K562 (cell line): Measurements from ENCODE around the gene TNF. TPM values are rescaled to one million over a fixed set of nuclear protein-coding genes. Genes with fewer than 3 reads are reported as not detected.

Experiments used
- ATAC-seq: fragments of 200-7000 bp; cut with Tn5 transposase; 3 replicates; pipeline ENCODE4 v1.9.1; 2020; ENCODE audit warnings: moderate library complexity
- BruUV-seq: library from RNA; stranded (reverse); fragments of 400-500 nt; replicated peaks from 2 replicates; lab custom pipeline; 2021; lab: Mats Ljungman, UMichigan
- CTCF ChIA-PET: fragments of 300-600 bp; formaldehyde crosslinking; extraction: SDS; loops from one replicate; lab custom pipeline; 2021; ENCODE audit warnings: low intra/inter-chr PET ratio; lab: Yijun Ruan, JAX
- POLR2A ChIA-PET: fragments of 300-600, 350-650 bp; sonication (Branson Sonifier 250); formaldehyde crosslinking; extraction: SDS; loops from one replicate; lab custom pipeline; 2021; ENCODE audit warnings: antibody characterized with exemption, inconsistent platforms; lab: Yijun Ruan, JAX
- DNase-seq, 4 experiments: peaks; one replicate each; pipeline versions ENCODE4 v3.0.0 to v3.0.0-alpha.2; 2011 to 2018; ENCODE audit warnings: low spot score in 3 of 4, mixed read lengths in 3 of 4; ENCODE audit errors: extremely low read depth in 1 of 4
- FAIRE-seq: peaks from 2 replicates; lab custom pipeline; 2011; peaks lifted over from hg19 to GRCh38; lab: Jason Lieb, UNC
- H2AFZ ChIP-seq: 2 replicates; pipeline ENCODE4 v1.6.0; 2011; ENCODE audit warnings: low read depth, low read length, control low read depth, inconsistent platforms
- H3K27ac ChIP-seq: fragments of 200-600 bp; 3 replicates; pipeline ENCODE4 v1.8.0; 2011; ENCODE audit warnings: low read depth, mild to moderate bottlenecking, control low read depth, inconsistent platforms, low read length, moderate library complexity, mixed read lengths; ENCODE audit errors: extremely low read depth
- H3K27me3 ChIP-seq, 2 experiments: fragments of 300-600 bp in 1 of 2; 2 replicates in 1 of 2; 3 replicates in 1 of 2; pipeline versions ENCODE4 v1.6.0 to v1.8.0; 2011; ENCODE audit warnings: inconsistent platforms in 2 of 2, low read length in 2 of 2, mild to moderate bottlenecking in 1 of 2, mixed read lengths in 1 of 2, moderate library complexity in 1 of 2; ENCODE audit not compliant: control insufficient read depth in 2 of 2, insufficient read depth in 2 of 2
- H3K36me3 ChIP-seq: fragments of 300-600 bp; 3 replicates; pipeline ENCODE4 v1.8.0; 2011; ENCODE audit warnings: mild to moderate bottlenecking, low read length, inconsistent platforms; ENCODE audit not compliant: control insufficient read depth, insufficient read depth
- H3K4me1 ChIP-seq, 2 experiments: fragments of 200-600 bp in 1 of 2; replicated peaks in 1 of 2; 2 replicates in 1 of 2; 3 replicates in 1 of 2; pipeline versions ENCODE4 v1.5.1 to v1.8.0; 2011; ENCODE audit warnings: inconsistent platforms in 2 of 2, low read length in 2 of 2, mild to moderate bottlenecking in 1 of 2, mixed read lengths in 1 of 2, moderate library complexity in 1 of 2; ENCODE audit not compliant: control insufficient read depth in 2 of 2, insufficient read depth in 2 of 2
- H3K4me2 ChIP-seq: 2 replicates; pipeline ENCODE4 v1.6.1; 2011; ENCODE audit warnings: low read length, control low read depth, inconsistent platforms, mixed read lengths; ENCODE audit not compliant: insufficient read depth
- H3K4me3 ChIP-seq: fragments of 200-600 bp; sonication (generic), shearing (Covaris generic); 2 replicates; pipeline ENCODE4 v1.5.1; 2016; ENCODE audit warnings: control low read depth, inconsistent platforms
- H3K79me2 ChIP-seq: fragments of 200-600 bp; 3 replicates; pipeline ENCODE4 v1.8.0; 2011; ENCODE audit warnings: low read length, inconsistent platforms; ENCODE audit not compliant: control insufficient read depth, insufficient read depth
- H3K9ac ChIP-seq, 2 experiments: 2 replicates each; pipeline versions ENCODE4 v1.6.0 to v1.6.1; 2011; ENCODE audit warnings: low read depth in 2 of 2, low read length in 2 of 2, control low read depth in 1 of 2, inconsistent platforms in 1 of 2, mild to moderate bottlenecking in 1 of 2, mixed read lengths in 1 of 2; ENCODE audit not compliant: insufficient read depth in 1 of 2
- H3K9me1 ChIP-seq: one replicate; pipeline ENCODE4 v1.6.0; 2011; ENCODE audit warnings: inconsistent platforms, mild to moderate bottlenecking, low read length, moderate library complexity; ENCODE audit not compliant: control insufficient read depth, insufficient read depth
- H3K9me3 ChIP-seq: replicated peaks from 2 replicates; pipeline ENCODE4 v1.5.1; 2011; ENCODE audit warnings: low read depth, low read length, inconsistent platforms; ENCODE audit not compliant: control insufficient read depth, insufficient read depth
- H4K20me1 ChIP-seq: replicated peaks from 2 replicates; pipeline ENCODE4 v1.6.1; 2011; ENCODE audit warnings: low read length, inconsistent platforms, mixed read lengths; ENCODE audit not compliant: control insufficient read depth, insufficient read depth
- CBFA2T3 ChIP-seq: fragments of 450-650 bp; IDR thresholded peaks from 2 replicates; pipeline ENCODE4 v1.6.1; 2017
- CEBPG ChIP-seq, 3 experiments: fragments of 200-800 bp in 1 of 3; sonication (Bioruptor generic) in 1 of 3; sonication (generic) in 1 of 3; formaldehyde crosslinking in 1 of 3; IDR thresholded peaks in 2 of 3; conservative IDR thresholded peaks in 1 of 3; 2 replicates each; pipeline versions ENCODE4 v1.6.1 to v1.8.0; 2016 to 2022; ENCODE audit warnings: missing compliant biosample characterization in 2 of 3, missing genetic modification characterization in 2 of 3, mild to moderate bottlenecking in 1 of 3, missing genetic modification reagents in 1 of 3
- EGR1 ChIP-seq: fragments of 450-650 bp; conservative IDR thresholded peaks from 2 replicates; pipeline ENCODE4 v1.6.1; 2017; ENCODE audit warnings: mild to moderate bottlenecking
- MAFG ChIP-seq: fragments of 450-650 bp; conservative IDR thresholded peaks from 2 replicates; pipeline ENCODE4 v1.6.1; 2016; ENCODE audit warnings: missing genetic modification characterization, missing compliant biosample characterization
- MCM5 ChIP-seq: fragments of 450-650 bp; IDR thresholded peaks from 2 replicates; pipeline ENCODE4 v1.6.1; 2016; ENCODE audit warnings: low read depth
- MEF2A ChIP-seq: IDR thresholded peaks from 2 replicates; pipeline ENCODE4 v1.6.1; 2011; ENCODE audit warnings: low read depth, mild to moderate bottlenecking, low read length, moderate library complexity; ENCODE audit not compliant: control insufficient read depth
- SP2 ChIP-seq: IDR thresholded peaks from 2 replicates; pipeline ENCODE4 v1.6.1; 2011; ENCODE audit warnings: mild to moderate bottlenecking, low read depth, low read length, moderate library complexity; ENCODE audit not compliant: poor library complexity, severe bottlenecking; ENCODE audit errors: extremely low read depth
- ZMIZ1 ChIP-seq, 2 experiments: fragments of 150-350 bp in 1 of 2; IDR thresholded peaks; 2 replicates each; pipeline ENCODE4 v1.6.1; 2012 to 2016; ENCODE audit warnings: low read depth in 2 of 2, low read length in 2 of 2, mild to moderate bottlenecking in 1 of 2, moderate library complexity in 1 of 2
- ZNF395 ChIP-seq: fragments of 200-800 bp; sonication (Bioruptor generic); IDR thresholded peaks from 2 replicates; pipeline ENCODE4 v1.6.1; 2017; ENCODE audit warnings: missing genetic modification characterization, missing compliant biosample characterization
- ZNF639 ChIP-seq, 2 experiments: fragments of 200-800 bp in 1 of 2; sonication (Bioruptor generic) in 1 of 2; sonication (generic) in 1 of 2; formaldehyde crosslinking in 1 of 2; IDR thresholded peaks in 1 of 2; conservative IDR thresholded peaks in 1 of 2; 2 replicates each; pipeline versions ENCODE4 v1.5.0 to v1.6.1; 2016 to 2020; ENCODE audit warnings: missing compliant biosample characterization in 1 of 2, missing genetic modification characterization in 1 of 2, missing genetic modification reagents in 1 of 2
- ZNF764 ChIP-seq: fragments of 250-450 bp; sonication (Bioruptor Pico); IDR thresholded peaks from 2 replicates; pipeline ENCODE4 v1.4.0; 2020; ENCODE audit warnings: low read depth, mild to moderate bottlenecking, moderate library complexity
- WGBS: fragments of 100-300 bp; shearing (Covaris generic); methylation state at CpG from one replicate; pipeline ENCODE4 v1.1.6; 2016; ENCODE audit warnings: low coverage, mixed read lengths; ENCODE audit not compliant: insufficient coverage; ENCODE audit errors: missing lambda C conversion rate; 5-methylcytosine and 5-hydroxymethylcytosine counted together
- in situ Hi-C: fragments of 300-500 bp; cut with MboI; formaldehyde crosslinking; loops from 4 replicates; pipeline ENCODE4 v1.15.0; 2018; ENCODE audit warnings: inconsistent platforms, mixed read lengths
- intact Hi-C: fragments of 100-400 bp; cut with micrococcal nuclease; formaldehyde crosslinking; loops from 2 replicates; pipeline ENCODE4 v1.14.2; 2022
- polyA plus RNA-seq, 8 experiments: library from polyadenylated mRNA; depleted of rRNA in 4 of 8; stranded (reverse) in 5 of 8; unstranded in 3 of 8; fragments of >200 nt; fragmentation: Nextera tagmentation in 2 of 8; fragmentation: Illumina TruSeq in 1 of 8; extraction: Ambion mirVana in 2 of 8; extraction: Trizol in 1 of 8; gene quantifications; 2 replicates each; pipeline versions ENCODE4 v1.2.1 to v1.2.3, GENCODE V29; 2011 to 2014; ENCODE audit warnings: inconsistent platforms in 1 of 8, missing spikeins in 1 of 8
- total RNA-seq, 7 experiments: library from RNA; depleted of rRNA in 6 of 7; stranded (reverse); fragments of >200 nt in 6 of 7; fragmentation: Illumina TruSeq in 2 of 7; extraction: Trizol in 2 of 7; gene quantifications; 2 replicates each; pipeline versions ENCODE4 v1.2.1 to v1.2.3, GENCODE V29; 2011 to 2021; ENCODE audit warnings: low replicate concordance in 1 of 7

TNF gene
- total and polyA plus RNA-seq, 9 of the 15 experiments (the other 6 are each of a cell fraction or from before 2014, with no cell fraction given) = 0.08 to 0.40 TPM; not detected in 7

- peak overlapping the region; percentile 6 to 77; a peak in 2 of 4 replicates for H3K9ac ChIP-seq
- FAIRE-seq = peak; percentile 69
- POLR2A ChIA-PET = interaction anchor here (0.6 to 5.8 kb wide), 13 partner anchors 10 to 239 kb away, joined by 3 to 38 read pairs (median 4); partner anchors contain the start of genes ATP6V1G2, DDX39B, NFKBIL1 and PRRC2A
- TF ChIP-seq CBFA2T3 = peak; percentile 43; the same call in 1 of the 2 replicates
- peak in 1 of 2 experiments; percentile 44; a peak in 1 of 4 replicates for TF ChIP-seq ZNF639 (CRISPR knock-in tag; conservative IDR thresholded peaks at IDR 0.05 in 1 of 2, IDR thresholded peaks at IDR 0.05 in 1 of 2)
- no peak for TF ChIP-seq ZNF764 (CRISPR knock-in tag)
- peak; percentile 57 for TF ChIP-seq MEF2A
- TF ChIP-seq SP2 = no peak
- peak; percentile 92 for TF ChIP-seq CEBPG (CRISPR knock-in tag; IDR thresholded peaks at IDR 0.05)
- TF ChIP-seq CEBPG (tag; conservative IDR thresholded peaks at IDR 0.05 in 1 of 2, IDR thresholded peaks at IDR 0.05 in 1 of 2) = peak; percentile 52 to 94
- TF ChIP-seq ZMIZ1 (IDR thresholded peaks at IDR 0.05; ENCODE audit: low read depth in 2 of 2, low read length in 2 of 2) = no peak
- TF ChIP-seq EGR1 = peak; percentile 37; the same call in 1 of the 2 replicates
- TF ChIP-seq MAFG (tag) = peak; percentile 70
- TF ChIP-seq MCM5 = no peak
- peak; percentile 46; the same call in 1 of the 2 replicates for TF ChIP-seq ZNF395 (CRISPR knock-in tag)
Observed at GRCh38 chr6:31558631-31559500, 16.5 kb upstream of the TNF start.

More at GRCh38 chr6:31558631-31559500, 16.5 kb upstream of the TNF start:
- Histone ChIP-seq H3K79me2 (no peaks in the 10 kb centered on the region), H3K27ac (peak overlapping the region; percentile 41), H3K36me3 (peaks cover 55% of the 10 kb centered on the region), H3K9me1 (peaks cover 6% of the 10 kb centered on the region), H4K20me1 (no peaks in the 10 kb centered on the region), H3K4me2 (peak overlapping the region; percentile 17; the same call in 1 of the 2 replicates), H3K4me3 (no peak overlapping the region), H3K4me1 (peaks cover 47 to 62% of the 10 kb centered on the region in 2 experiments), H3K27me3 (no peaks in the 10 kb centered on the region), H2AFZ (no peak overlapping the region), H3K9me3 (no peaks in the 10 kb centered on the region)
- 39% methylated on average over 14 of the region's 14 CpGs for WGBS
- CTCF ChIA-PET = interaction anchor here (0.5 kb wide), 1 partner anchor 22 kb away, joined by 3 read pairs; no protein-coding TSS in a partner anchor
- in situ Hi-C loops = no loop called here
- intact Hi-C loops = no loop called here
- BruUV-seq = no TSS peak
- ATAC-seq = peak; percentile 26
- peak; percentile 65 to 83 (median 72) for DNase-seq
